ELR (cell line): ENCODE measurements around the gene TARDBP.
"Not testable (repeated sequence)": the region's sequence is repeated elsewhere in the genome, so short reads cannot be mapped to it uniquely, and the experiment has no call there.

Experiments used
- DNase-seq: peaks from one replicate; pipeline ENCODE4 v3.0.0-alpha.2; 2015; ENCODE audit warnings: low read depth

Gene TARDBP

DNA sequence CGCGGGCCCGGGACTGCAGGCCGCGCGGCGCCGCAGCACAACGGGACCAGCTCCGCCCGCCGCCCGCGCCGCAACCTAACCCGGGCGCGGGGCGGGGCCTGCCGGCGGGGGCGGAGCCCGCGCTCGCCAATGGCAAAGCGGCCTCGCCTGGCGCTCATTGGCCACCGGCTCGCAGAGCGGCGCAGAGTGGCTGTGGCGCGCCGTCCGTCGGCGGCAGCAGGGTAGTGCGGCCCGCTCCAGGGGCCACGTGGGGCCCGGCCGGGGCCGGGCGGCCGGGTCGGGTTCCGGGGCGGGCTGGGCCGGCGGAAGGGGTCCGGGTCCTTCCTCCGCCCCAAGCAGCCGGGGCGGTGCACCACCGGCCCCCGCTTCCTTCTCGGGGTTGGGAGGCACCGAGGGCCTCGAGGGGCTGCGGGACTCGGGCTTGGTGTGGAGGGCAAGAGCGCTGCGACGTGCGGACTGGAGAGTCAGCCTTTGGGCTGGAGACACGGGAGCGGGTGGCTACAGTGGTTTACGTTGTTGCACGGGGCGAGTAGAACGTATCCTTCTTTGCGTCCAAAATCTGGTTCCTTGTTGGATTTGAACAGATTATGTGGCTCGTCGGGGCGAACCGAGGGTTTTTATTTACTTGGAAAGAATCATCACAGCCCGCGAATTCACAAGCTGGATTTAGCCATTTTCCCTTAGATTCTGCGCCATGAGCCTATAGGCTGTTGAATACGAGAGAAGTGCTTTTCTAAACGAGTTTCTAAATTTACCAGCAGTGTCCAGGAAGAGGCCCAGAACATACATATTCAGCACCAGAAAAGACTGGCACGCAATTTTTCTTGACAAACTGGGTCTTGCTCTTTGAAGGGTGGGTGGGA, 47.7 kb downstream of the TARDBP start, which contains the start of gene SRM:
TSS of gene SRM (minus strand) at position 51 of the 863 bp plus-strand sequence. CDS start 75 bp downstream, outside the sequence.
- peak; percentile 89 for DNase-seq

DNA sequence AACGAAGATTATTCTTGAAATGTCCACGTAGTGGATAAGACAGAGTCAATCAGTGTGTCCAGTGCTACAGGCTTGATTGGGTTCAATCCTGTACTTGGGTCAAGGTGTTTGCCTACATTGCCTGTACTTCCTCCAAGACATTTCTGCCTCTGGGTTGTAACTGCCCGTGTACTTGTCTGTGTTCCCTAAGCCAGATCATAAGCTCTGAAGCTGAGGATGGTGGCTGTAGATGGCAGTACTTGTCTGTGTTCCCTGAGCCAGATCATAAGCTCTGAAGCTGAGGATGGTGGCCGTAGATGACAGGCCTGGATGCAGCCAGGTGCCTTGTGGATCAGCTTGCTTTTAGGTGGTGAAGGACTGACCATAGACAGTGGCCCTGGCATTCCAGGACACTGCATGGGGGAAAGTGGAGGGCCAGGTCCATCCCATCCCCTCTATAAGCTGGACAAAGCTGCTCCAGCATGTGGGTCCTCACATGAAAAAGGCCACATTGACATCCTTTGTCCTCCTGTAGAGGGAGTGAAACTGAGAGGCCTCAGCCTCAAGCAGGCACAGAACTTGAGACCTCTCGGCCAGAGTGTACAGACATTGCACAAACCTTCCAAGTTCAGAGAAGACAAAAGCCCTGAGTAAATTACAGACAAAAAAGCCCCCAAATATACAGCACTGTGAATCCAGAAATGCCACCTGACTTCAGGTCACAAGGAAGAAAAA, 49.4 kb downstream of the TARDBP start:
- DNase-seq, result no peak

DNA sequence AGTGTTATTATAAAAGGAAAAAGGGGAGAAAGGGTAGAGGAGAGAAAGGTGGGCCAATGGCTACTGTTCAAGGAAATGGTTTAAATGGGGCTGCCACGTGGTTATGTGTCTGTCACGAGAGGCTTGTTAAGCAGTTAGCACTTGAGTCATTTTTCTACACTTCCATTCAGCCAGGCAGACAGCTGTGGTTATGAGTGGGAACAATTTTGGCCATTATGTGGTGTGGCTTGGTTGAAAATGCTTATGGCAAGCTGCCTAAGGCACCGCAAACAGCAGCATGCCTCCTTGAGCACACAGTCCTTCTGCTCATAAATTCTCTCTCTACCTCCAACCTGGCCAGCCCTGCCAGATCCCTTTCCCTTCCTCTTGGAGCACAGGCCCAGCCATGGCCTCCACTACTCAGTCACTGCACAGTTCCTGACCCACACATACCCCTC, 50.5 kb downstream of the TARDBP start:
- peak; percentile 10 for DNase-seq

- DNase-seq, result not testable (repeated sequence)
Measured at GRCh38 chr1:11063937-11064537, 51.6 kb downstream of the TARDBP start.

DNA sequence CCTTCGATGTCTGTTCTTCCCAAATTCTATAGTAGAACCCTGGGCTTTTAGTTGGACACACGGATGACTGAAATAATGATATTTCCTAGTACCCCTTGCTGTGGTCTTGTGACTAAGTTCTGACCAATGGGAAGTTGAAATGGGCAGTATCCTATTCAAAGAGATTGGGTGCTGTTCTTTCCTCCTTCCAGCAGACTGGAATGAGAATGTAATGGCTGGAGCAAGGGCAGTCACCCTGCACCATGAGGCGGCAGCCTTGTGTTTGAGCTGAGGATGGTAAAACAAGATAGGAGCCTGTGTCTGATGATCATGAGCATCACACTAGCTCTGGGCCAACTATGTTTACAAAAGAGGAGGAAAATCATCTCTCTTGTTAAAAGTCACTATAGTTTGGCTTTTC, 52.5 kb downstream of the TARDBP start:
- DNase-seq, result no peak

DNA sequence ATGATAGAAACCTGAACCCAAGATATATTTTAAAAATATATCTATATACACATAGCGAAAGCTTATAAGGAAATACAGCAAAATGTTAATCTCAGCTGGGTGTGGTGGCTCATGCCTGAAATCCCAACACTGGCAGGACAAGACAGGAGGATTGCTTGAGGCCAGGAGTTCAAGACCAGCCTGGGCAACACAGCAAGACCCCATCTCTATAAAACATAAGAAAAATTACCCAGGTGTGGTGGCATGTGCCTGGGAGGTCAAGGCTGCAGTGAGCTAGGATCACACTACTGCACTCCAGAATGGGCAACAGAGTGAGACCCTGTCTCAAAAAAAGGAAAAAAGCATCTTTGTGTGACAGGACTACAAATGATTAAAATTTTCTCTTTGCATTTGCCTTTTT, 53.3 kb downstream of the TARDBP start:
- no peak for DNase-seq

DNA sequence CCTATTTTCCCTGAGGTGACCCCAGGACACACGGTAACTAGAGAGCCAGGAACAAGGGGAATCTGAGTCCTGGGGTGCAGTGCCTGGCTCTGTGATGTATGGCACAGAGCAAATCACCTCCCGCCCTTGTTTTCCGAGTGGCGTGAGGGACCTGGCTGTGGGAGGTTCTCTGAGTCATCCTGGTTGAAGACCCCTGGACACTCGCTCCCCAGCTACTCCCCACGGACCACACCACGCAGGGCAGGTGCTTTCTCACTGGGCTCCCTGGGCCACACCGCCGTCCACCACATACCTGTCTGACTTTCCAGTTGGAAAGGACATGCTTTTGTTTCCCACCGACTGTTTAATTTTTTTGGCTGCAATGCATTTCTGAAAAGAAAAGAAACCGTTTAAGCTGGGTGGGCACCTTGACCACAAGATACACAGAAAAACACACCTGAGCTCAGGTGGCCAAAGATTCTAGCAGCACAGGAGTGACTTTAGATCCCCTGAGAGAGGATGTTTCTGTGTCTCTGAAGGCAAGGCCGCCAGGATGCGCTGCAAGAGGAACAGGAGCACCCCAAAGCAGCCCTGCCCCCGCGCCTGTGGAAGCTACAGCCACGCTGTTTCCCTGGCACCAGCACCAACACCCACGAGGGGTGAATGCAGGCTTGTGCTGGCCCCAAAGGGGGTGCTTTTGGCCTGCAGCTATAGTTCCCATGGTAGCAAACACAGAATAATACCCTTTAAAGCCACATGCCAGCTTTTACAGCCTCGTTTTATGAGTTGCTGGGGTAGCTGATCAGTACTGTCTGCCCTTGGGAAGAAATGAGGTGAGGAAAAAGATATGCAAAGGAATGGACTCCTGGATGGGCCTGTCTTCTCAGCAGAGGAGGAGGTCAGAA, 55.5 kb downstream of the TARDBP start:
- no peak for DNase-seq

GRCh38 chr1:11068600-11069473, 56.4 kb downstream of the TARDBP start:
- no peak for DNase-seq

DNA sequence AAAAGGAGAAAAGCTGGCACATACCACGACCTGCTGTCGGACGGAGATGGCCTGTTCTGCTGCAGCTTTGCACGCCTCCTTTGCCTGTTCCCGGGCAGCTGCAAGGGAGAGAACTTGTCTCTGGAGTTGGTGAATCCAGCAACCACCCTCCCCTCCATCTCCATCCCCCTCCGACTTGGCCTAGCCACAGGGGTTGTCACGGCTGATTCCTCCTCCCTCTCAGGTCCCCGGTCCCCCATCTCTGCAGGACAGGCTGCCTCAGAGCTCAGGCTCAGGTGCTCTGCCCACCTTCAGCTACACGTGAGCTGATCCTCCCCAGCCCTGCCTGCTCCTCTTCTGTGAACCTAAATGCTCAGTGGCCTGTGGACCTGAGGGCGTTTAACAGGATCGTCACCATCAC, 58.4 kb downstream of the TARDBP start:
- DNase-seq, result no peak

- no peak for DNase-seq
Measured at GRCh38 chr1:11071463-11072215, 59.2 kb downstream of the TARDBP start.

GRCh38 chr1:11072216-11072917, 59.9 kb downstream of the TARDBP start:
- DNase-seq, result no peak

DNA sequence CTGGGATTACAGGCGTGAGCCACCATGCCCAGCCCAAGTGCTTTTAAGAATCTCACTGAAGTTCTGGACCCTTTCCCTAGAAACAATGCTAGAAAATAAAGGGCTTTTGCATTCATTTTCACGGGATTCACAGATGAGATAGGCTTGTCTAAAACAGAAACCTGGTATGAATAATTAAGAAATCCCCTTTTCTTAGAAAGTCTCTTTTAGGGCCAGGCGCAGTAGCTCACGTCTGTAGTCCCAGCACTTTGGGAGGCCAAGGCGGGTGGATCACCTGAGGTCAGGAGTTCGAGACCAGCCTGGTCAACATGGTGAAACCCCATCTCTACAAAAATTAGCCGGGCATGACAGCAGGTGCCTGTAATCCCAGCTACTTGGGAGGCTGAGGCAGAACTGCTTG, 60.9 kb downstream of the TARDBP start:
- not testable (repeated sequence) for DNase-seq
